HTERT RPE-1 (cell line): ENCODE measurements around the gene PYROXD2.

Experiments
- in situ Hi-C: fragments of 300-500 bp; cut with MboI; formaldehyde crosslinking; loops from 4 replicates; pipeline ENCODE4 v1.14.3; 2020; ENCODE audit warnings: low sequenced_read_pairs

The PYROXD2 gene

GRCh38 chr10:98416606-98417388 is 1.8 kb upstream of the PYROXD2 start:
- in situ Hi-C loops, result no loop called here

GRCh38 chr10:98415731-98416119 is 743 bp upstream of the PYROXD2 start:
- in situ Hi-C loops, result no loop called here

- in situ Hi-C loops, result no loop called here
Observed at GRCh38 chr10:98414578-98414931, 427 bp downstream of the PYROXD2 start.

- in situ Hi-C loops, result no loop called here
Observed at GRCh38 chr10:98411768-98412167, 3.2 kb downstream of the PYROXD2 start.

- in situ Hi-C loops, result no loop called here
Observed at GRCh38 chr10:98411166-98411565, 3.8 kb downstream of the PYROXD2 start.

- in situ Hi-C loops, result no loop called here
Observed at GRCh38 chr10:98410759-98411158, 4.2 kb downstream of the PYROXD2 start.

GRCh38 chr10:98410135-98410743 is 4.7 kb downstream of the PYROXD2 start:
- in situ Hi-C loops, result no loop called here

- in situ Hi-C loops, result no loop called here
Observed at GRCh38 chr10:98408799-98409198, 6.2 kb downstream of the PYROXD2 start.

- in situ Hi-C loops, result no loop called here
Observed at GRCh38 chr10:98407744-98408241, 7.2 kb downstream of the PYROXD2 start.

GRCh38 chr10:98407017-98407743 is 7.8 kb downstream of the PYROXD2 start:
- in situ Hi-C loops, result no loop called here

- in situ Hi-C loops, result no loop called here
Observed at GRCh38 chr10:98405422-98405821, 9.6 kb downstream of the PYROXD2 start.

- in situ Hi-C loops, result no loop called here
Observed at GRCh38 chr10:98404571-98405359, 10.2 kb downstream of the PYROXD2 start.

- in situ Hi-C loops, result no loop called here
Observed at GRCh38 chr10:98403812-98404504, 11.0 kb downstream of the PYROXD2 start.

- in situ Hi-C loops, result no loop called here
Observed at GRCh38 chr10:98402931-98403718, 11.9 kb downstream of the PYROXD2 start.

GRCh38 chr10:98402478-98402877 is 12.5 kb downstream of the PYROXD2 start:
- in situ Hi-C loops, result no loop called here

GRCh38 chr10:98400482-98400881 is 14.5 kb downstream of the PYROXD2 start:
- in situ Hi-C loops, result no loop called here

- in situ Hi-C loops, result no loop called here
Observed at GRCh38 chr10:98399784-98400183, 15.2 kb downstream of the PYROXD2 start.

GRCh38 chr10:98397089-98397600 is 17.8 kb downstream of the PYROXD2 start:
- in situ Hi-C loops, result no loop called here
